H1 (cell line): ENCODE results near the gene BCL6B.

Source experiments
- CHD2 ChIP-seq: IDR thresholded peaks from 2 replicates; pipeline ENCODE4 v1.6.1; 2012; ENCODE audit warnings: low read length, improper control_type of control experiment
- KDM1A ChIP-seq: fragments of 200-600, 300-600 bp; sonication (generic); IDR thresholded peaks from 2 replicates; pipeline ENCODE4 v1.7.1; 2016; ENCODE audit warnings: mild to moderate bottlenecking, low read length, borderline replicate concordance
- TF ChIP-seq, protein P1 (sequence below), 3 experiments: IDR thresholded peaks; 1 replicate in 2 of 3; 2 replicates in 1 of 3; pipeline versions ENCODE4 v1.5.1 to v1.6.1; 2011; ENCODE audit warnings: low read length in 3 of 3, mild to moderate bottlenecking in 3 of 3, inconsistent platforms in 2 of 3, low read depth in 1 of 3, moderate library complexity in 1 of 3; ENCODE audit not compliant: insufficient read depth in 1 of 3; ENCODE audit errors: control extremely low read depth in 1 of 3

DNA sequence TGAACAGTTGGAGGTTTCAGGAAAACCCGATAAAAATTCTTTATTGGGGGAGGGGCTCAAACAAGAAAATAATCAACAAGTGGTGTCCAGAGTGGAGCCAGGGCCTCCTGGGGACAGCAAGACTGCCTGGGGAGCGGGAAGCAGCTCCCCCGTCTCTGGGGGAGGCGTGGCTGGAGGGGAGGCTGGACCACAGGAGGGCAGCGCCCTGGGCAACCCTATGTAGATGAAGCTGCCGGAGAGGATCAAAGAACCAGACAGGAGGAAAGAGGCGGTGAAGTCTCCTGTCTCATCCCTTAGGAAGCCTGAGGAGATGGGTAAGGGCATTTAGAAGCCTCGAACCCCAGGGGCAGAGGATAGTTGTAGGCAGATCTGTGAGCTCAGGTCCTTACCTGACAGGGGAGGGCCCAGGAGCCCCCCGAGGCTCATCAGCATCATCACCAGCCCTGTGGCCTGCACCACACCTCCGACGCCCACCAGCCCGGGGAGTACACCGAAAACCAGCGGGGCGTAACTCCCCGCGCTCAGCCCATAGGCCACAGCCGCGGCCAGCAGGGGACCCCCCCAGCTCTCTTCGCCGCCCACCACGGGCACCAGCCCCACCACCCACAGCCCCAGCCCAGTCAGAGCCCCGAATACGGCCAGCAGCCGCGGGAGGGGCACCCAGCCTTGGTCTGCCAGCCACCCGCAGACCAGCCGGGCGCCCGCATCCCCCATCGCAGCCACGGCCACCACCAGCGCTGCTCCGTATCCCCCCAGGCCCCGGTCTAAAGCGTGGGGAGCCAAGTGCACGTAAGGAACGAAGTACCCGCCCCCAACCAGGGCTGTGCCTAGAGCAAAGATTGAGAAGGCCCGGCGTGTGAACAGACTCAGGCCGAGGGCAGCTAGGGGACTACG, 19.0 kb downstream of the BCL6B start:
- TF ChIP-seq, protein P1, sequence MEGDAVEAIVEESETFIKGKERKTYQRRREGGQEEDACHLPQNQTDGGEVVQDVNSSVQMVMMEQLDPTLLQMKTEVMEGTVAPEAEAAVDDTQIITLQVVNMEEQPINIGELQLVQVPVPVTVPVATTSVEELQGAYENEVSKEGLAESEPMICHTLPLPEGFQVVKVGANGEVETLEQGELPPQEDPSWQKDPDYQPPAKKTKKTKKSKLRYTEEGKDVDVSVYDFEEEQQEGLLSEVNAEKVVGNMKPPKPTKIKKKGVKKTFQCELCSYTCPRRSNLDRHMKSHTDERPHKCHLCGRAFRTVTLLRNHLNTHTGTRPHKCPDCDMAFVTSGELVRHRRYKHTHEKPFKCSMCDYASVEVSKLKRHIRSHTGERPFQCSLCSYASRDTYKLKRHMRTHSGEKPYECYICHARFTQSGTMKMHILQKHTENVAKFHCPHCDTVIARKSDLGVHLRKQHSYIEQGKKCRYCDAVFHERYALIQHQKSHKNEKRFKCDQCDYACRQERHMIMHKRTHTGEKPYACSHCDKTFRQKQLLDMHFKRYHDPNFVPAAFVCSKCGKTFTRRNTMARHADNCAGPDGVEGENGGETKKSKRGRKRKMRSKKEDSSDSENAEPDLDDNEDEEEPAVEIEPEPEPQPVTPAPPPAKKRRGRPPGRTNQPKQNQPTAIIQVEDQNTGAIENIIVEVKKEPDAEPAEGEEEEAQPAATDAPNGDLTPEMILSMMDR (IDR thresholded peaks at IDR 0.05; ENCODE audit: control extremely low read depth in 1 of 3, insufficient read depth in 1 of 3, low read depth in 1 of 3, low read length in 3 of 3): no peak
- TF ChIP-seq KDM1A (no peak), CHD2 (no peak)
